ENCODE results near the gene PARVB.

The PARVB gene

GRCh38 chr22:44143105-44143474 is 119.0 kb downstream of the PARVB start:
- peak overlapping the region in 1 of 2 donors; percentile 82 for H3K27ac Mint-ChIP-seq
- H3K4me1 Mint-ChIP-seq (ENCODE audit: low read depth in 2 of 2): no peaks in the 10 kb centered on the region
- ATAC-seq (replicated peaks): no peak
- no peak overlapping the region for H3K4me3 Mint-ChIP-seq
- no peak for DNase-seq
- H3K27me3 Mint-ChIP-seq: no peaks in the 10 kb centered on the region
- peaks cover 6% of the 10 kb centered on the region for H3K36me3 Mint-ChIP-seq (ENCODE audit: insufficient read depth)
- H3K9me3 Mint-ChIP-seq: no peaks in the 10 kb centered on the region

GRCh38 chr22:44143579-44143978 is 119.5 kb downstream of the PARVB start:
- no peak overlapping the region for H3K4me3 Mint-ChIP-seq
- no peaks in the 10 kb centered on the region for H3K27me3 Mint-ChIP-seq
- H3K36me3 Mint-ChIP-seq (ENCODE audit: insufficient read depth): peaks cover 6% of the 10 kb centered on the region
- H3K4me1 Mint-ChIP-seq (ENCODE audit: low read depth in 2 of 2): no peaks in the 10 kb centered on the region
- ATAC-seq (replicated peaks) (no peak), DNase-seq (no peak)
- no peaks in the 10 kb centered on the region for H3K9me3 Mint-ChIP-seq
- peak overlapping the region in 1 of 2 donors; percentile 82 for H3K27ac Mint-ChIP-seq

- no peak overlapping the region for H3K4me3 Mint-ChIP-seq
- H3K36me3 Mint-ChIP-seq (ENCODE audit: insufficient read depth): peaks cover 6% of the 10 kb centered on the region
- DNase-seq: no peak
- H3K27ac Mint-ChIP-seq: peak overlapping the region in 1 of 2 donors; percentile 82
- no peak for ATAC-seq (replicated peaks)
- no peaks in the 10 kb centered on the region for H3K9me3 Mint-ChIP-seq
- H3K27me3 Mint-ChIP-seq: no peaks in the 10 kb centered on the region
- H3K4me1 Mint-ChIP-seq (ENCODE audit: low read depth in 2 of 2): no peaks in the 10 kb centered on the region
Measured at GRCh38 chr22:44144046-44144569, 120.0 kb downstream of the PARVB start.

GRCh38 chr22:44145544-44145943 is 121.4 kb downstream of the PARVB start:
- Mint-ChIP-seq H3K36me3 (ENCODE audit: insufficient read depth) (peaks cover 6% of the 10 kb centered on the region), H3K27me3 (no peaks in the 10 kb centered on the region), H3K27ac (peak overlapping the region in 1 of 2 donors; percentile 44), H3K4me1 (ENCODE audit: low read depth in 2 of 2) (no peaks in the 10 kb centered on the region), H3K9me3 (no peaks in the 10 kb centered on the region), H3K4me3 (no peak overlapping the region)
- DNase-seq (no peak), ATAC-seq (replicated peaks) (no peak)

- no peak overlapping the region for H3K4me3 Mint-ChIP-seq
- H3K27ac Mint-ChIP-seq: peak overlapping the region in 1 of 2 donors; percentile 44
- H3K36me3 Mint-ChIP-seq (ENCODE audit: insufficient read depth): peaks cover 5% of the 10 kb centered on the region
- DNase-seq (no peak), ATAC-seq (replicated peaks) (no peak)
- H3K27me3 Mint-ChIP-seq: no peaks in the 10 kb centered on the region
- no peaks in the 10 kb centered on the region for H3K9me3 Mint-ChIP-seq
- H3K4me1 Mint-ChIP-seq (ENCODE audit: low read depth in 2 of 2): no peaks in the 10 kb centered on the region
Measured at GRCh38 chr22:44146088-44146861, 122.2 kb downstream of the PARVB start.

- Mint-ChIP-seq H3K27me3 (no peaks in the 10 kb centered on the region), H3K4me1 (ENCODE audit: low read depth in 2 of 2) (no peaks in the 10 kb centered on the region), H3K36me3 (ENCODE audit: insufficient read depth) (no peaks in the 10 kb centered on the region), H3K9me3 (no peaks in the 10 kb centered on the region), H3K4me3 (no peak overlapping the region), H3K27ac (no peak overlapping the region)
- ATAC-seq (replicated peaks): no peak
- DNase-seq: no peak
Measured at GRCh38 chr22:44147008-44147645, 123.0 kb downstream of the PARVB start.

GRCh38 chr22:44147821-44148574 is 123.9 kb downstream of the PARVB start:
- Mint-ChIP-seq H3K9me3 (no peaks in the 10 kb centered on the region), H3K4me1 (ENCODE audit: low read depth in 2 of 2) (no peaks in the 10 kb centered on the region), H3K4me3 (no peak overlapping the region), H3K36me3 (ENCODE audit: insufficient read depth) (no peaks in the 10 kb centered on the region), H3K27me3 (no peaks in the 10 kb centered on the region), H3K27ac (no peak overlapping the region)
- no peak for ATAC-seq (replicated peaks)
- no peak for DNase-seq

- Mint-ChIP-seq H3K4me1 (ENCODE audit: low read depth in 2 of 2) (no peaks in the 10 kb centered on the region), H3K9me3 (no peaks in the 10 kb centered on the region), H3K27ac (peak overlapping the region in 1 of 2 donors; percentile 79), H3K27me3 (no peaks in the 10 kb centered on the region), H3K36me3 (ENCODE audit: insufficient read depth) (peaks cover 3% of the 10 kb centered on the region), H3K4me3 (no peak overlapping the region)
- DNase-seq: no peak
- no peak for ATAC-seq (replicated peaks)
Measured at GRCh38 chr22:44151676-44152075, 127.6 kb downstream of the PARVB start.

- Mint-ChIP-seq H3K4me3 (no peak overlapping the region), H3K9me3 (no peaks in the 10 kb centered on the region), H3K27me3 (no peaks in the 10 kb centered on the region), H3K36me3 (ENCODE audit: insufficient read depth) (peaks cover 3% of the 10 kb centered on the region), H3K4me1 (ENCODE audit: low read depth in 2 of 2) (no peaks in the 10 kb centered on the region), H3K27ac (no peak overlapping the region)
- ATAC-seq (replicated peaks) (no peak), DNase-seq (no peak)
Measured at GRCh38 chr22:44153710-44154109, 129.6 kb downstream of the PARVB start.

GRCh38 chr22:44154436-44154942 is 130.4 kb downstream of the PARVB start:
- ATAC-seq (replicated peaks): peak; percentile 68
- no peaks in the 10 kb centered on the region for H3K9me3 Mint-ChIP-seq
- H3K27me3 Mint-ChIP-seq: no peaks in the 10 kb centered on the region
- no peak overlapping the region for H3K27ac Mint-ChIP-seq
- H3K4me3 Mint-ChIP-seq: no peak overlapping the region
- DNase-seq: no peak
- no peaks in the 10 kb centered on the region for H3K4me1 Mint-ChIP-seq (ENCODE audit: low read depth in 2 of 2)
- H3K36me3 Mint-ChIP-seq (ENCODE audit: insufficient read depth): peaks cover 3% of the 10 kb centered on the region

- Mint-ChIP-seq H3K27me3 (no peaks in the 10 kb centered on the region), H3K4me3 (no peak overlapping the region), H3K4me1 (ENCODE audit: low read depth in 2 of 2) (no peaks in the 10 kb centered on the region), H3K27ac (no peak overlapping the region), H3K9me3 (no peaks in the 10 kb centered on the region), H3K36me3 (ENCODE audit: insufficient read depth) (peaks cover 3% of the 10 kb centered on the region)
- peak; percentile 36 for ATAC-seq (replicated peaks)
- no peak for DNase-seq
Measured at GRCh38 chr22:44155115-44155514, 131.0 kb downstream of the PARVB start.

GRCh38 chr22:44157916-44158618 is 134.0 kb downstream of the PARVB start:
- peaks cover 6% of the 10 kb centered on the region for H3K36me3 Mint-ChIP-seq (ENCODE audit: insufficient read depth)
- ATAC-seq (replicated peaks) (no peak), DNase-seq (no peak)
- no peaks in the 10 kb centered on the region for H3K27me3 Mint-ChIP-seq
- H3K4me3 Mint-ChIP-seq: no peak overlapping the region
- no peaks in the 10 kb centered on the region for H3K4me1 Mint-ChIP-seq (ENCODE audit: low read depth in 2 of 2)
- no peaks in the 10 kb centered on the region for H3K9me3 Mint-ChIP-seq
- no peak overlapping the region for H3K27ac Mint-ChIP-seq

- H3K9me3 Mint-ChIP-seq: no peaks in the 10 kb centered on the region
- no peak overlapping the region for H3K4me3 Mint-ChIP-seq
- no peaks in the 10 kb centered on the region for H3K4me1 Mint-ChIP-seq (ENCODE audit: low read depth in 2 of 2)
- no peak for ATAC-seq (replicated peaks)
- no peaks in the 10 kb centered on the region for H3K27me3 Mint-ChIP-seq
- no peak for DNase-seq
- no peak overlapping the region for H3K27ac Mint-ChIP-seq
- peaks cover 6% of the 10 kb centered on the region for H3K36me3 Mint-ChIP-seq (ENCODE audit: insufficient read depth)
Measured at GRCh38 chr22:44158816-44159215, 134.7 kb downstream of the PARVB start.

Data from effector memory CD8-positive, alpha-beta T cell (primary cell).